HAP-1 (cell line): ENCODE data around the gene TRIM7.
"Not testable (repeated sequence)": the region's sequence is repeated elsewhere in the genome, so short reads cannot be mapped to it uniquely, and the experiment has no call there.

Experiments used
- DNase-seq, 2 experiments: peaks; one replicate each; pipeline ENCODE4 v3.0.0-alpha.2; 2016 to 2020; ENCODE audit warnings: low spot score in 2 of 2
- H3K27me3 ChIP-seq: fragments of 250-450 bp; sonication (Bioruptor Pico); 2 replicates; pipeline ENCODE4 v1.5.1; 2020; ENCODE audit warnings: low read depth, mild to moderate bottlenecking, moderate library complexity
- H3K36me3 ChIP-seq: fragments of 250-450 bp; sonication (Bioruptor Pico); replicated peaks from 2 replicates; pipeline ENCODE4 v1.5.1; 2020; ENCODE audit warnings: mild to moderate bottlenecking
- H3K4me1 ChIP-seq: fragments of 250-450 bp; sonication (Bioruptor Pico); 2 replicates; pipeline ENCODE4 v1.5.1; 2020; ENCODE audit warnings: mild to moderate bottlenecking
- H3K4me3 ChIP-seq: fragments of 250-450 bp; sonication (Bioruptor Pico); 2 replicates; pipeline ENCODE4 v1.5.1; 2020; ENCODE audit warnings: mild to moderate bottlenecking, moderate library complexity
- H3K9me3 ChIP-seq: fragments of 250-450 bp; sonication (Bioruptor Pico); 2 replicates; pipeline ENCODE4 v1.5.1; 2020; ENCODE audit warnings: mild to moderate bottlenecking, moderate library complexity
- in situ Hi-C: fragments of 300-500 bp; cut with MboI; formaldehyde crosslinking; loops from 3 replicates; pipeline ENCODE4 v1.14.3; 2020; ENCODE audit warnings: low sequenced_read_pairs, inconsistent platforms, mixed read lengths

Gene TRIM7

DNA sequence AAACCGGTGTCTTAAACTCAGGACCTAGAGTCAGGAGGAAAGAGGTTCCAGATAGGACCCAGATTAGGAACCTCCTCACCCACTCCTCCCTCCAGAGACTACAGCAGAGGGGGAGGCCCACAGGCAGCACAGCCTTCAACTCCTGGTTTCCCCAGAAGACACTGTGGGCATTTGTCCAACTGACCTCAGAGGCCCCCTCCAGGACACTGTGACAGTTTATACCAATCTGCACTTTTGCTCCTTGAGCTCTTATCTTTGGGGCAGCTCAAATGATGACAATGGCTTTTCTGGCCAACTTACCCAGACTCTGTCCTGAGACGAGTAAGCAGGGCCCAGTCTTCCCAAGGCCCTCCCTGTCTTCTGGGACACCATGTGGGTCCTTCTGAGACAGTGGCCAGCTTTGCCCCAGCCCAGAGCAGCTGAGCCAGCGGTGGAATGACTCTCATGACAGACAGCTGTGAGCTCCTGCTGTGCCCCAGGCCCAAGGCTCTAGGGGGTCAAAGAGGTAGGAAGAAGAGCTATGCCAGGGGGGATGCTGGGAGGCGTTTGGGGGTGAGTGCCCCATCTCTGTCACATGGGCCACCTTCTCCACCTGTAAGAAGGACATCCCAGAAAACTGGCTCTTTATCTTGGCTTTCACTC lies 43.3 kb downstream of the TRIM7 start:
- DNase-seq = no peak
- Histone ChIP-seq H3K27me3 (peaks cover 6% of the 10 kb centered on the region; the same call in 1 of the 2 replicates), H3K9me3 (no peaks in the 10 kb centered on the region), H3K4me3 (no peak overlapping the region), H3K36me3 (no peaks in the 10 kb centered on the region), H3K4me1 (peaks cover 9% of the 10 kb centered on the region)
- in situ Hi-C loops = no loop called here

GRCh38 chr5:181160755-181161533 lies 44.1 kb downstream of the TRIM7 start:
- in situ Hi-C loops, H3K36me3 ChIP-seq, H3K4me3 ChIP-seq, H3K9me3 ChIP-seq, H3K4me1 ChIP-seq: not testable (repeated sequence)
- peaks cover 11% of the 10 kb centered on the region; the same call in 1 of the 2 replicates for H3K27me3 ChIP-seq
- DNase-seq = peak; percentile 14 to 80

DNA sequence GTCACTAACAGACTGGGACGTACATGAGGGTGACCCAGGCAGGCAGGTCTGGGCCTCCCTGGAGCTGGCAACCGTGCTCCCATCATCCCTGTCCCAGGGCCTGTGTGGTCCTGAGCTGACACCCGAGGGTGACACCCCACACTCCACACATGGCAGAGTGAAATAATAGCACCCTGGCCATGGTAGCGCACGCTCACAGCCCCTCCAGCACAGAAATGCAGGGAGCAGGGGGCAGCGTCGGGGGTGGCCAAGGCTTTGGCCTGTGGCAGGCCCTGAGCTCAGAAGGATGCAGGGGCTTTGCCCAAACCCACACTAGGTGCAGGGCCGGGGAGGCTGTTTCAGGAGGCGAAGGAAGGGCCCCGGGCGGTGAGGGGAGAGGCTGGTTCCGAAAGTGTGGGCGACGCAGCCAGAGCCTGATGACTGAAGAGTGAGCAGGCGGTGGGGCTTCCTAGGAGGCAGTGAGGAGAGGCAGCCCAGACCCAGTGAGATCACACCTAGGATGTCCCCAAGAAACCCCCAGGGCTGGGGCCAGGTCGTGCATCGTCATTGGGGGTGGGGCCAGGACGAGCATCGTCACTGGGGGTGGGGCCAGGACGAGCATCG lies 44.7 kb downstream of the TRIM7 start:
- DNase-seq = peak; percentile 15 to 76
- Histone ChIP-seq H3K36me3 (no peaks in the 10 kb centered on the region), H3K9me3 (no peaks in the 10 kb centered on the region), H3K4me1 (peaks cover 9% of the 10 kb centered on the region), H3K4me3 (peak overlapping the region; percentile 16), H3K27me3 (peaks cover 11% of the 10 kb centered on the region; the same call in 1 of the 2 replicates)
- in situ Hi-C loops = no loop called here

- H3K4me3 ChIP-seq = no peak overlapping the region
- peak; percentile 68 to 96 for DNase-seq
- peaks cover 11% of the 10 kb centered on the region; the same call in 1 of the 2 replicates for H3K27me3 ChIP-seq
- no peaks in the 10 kb centered on the region for H3K36me3 ChIP-seq
- H3K4me1 ChIP-seq = peaks cover 9% of the 10 kb centered on the region
- in situ Hi-C loops = no loop called here
- no peaks in the 10 kb centered on the region for H3K9me3 ChIP-seq
Measured at GRCh38 chr5:181159286-181160151, 45.5 kb downstream of the TRIM7 start.

GRCh38 chr5:181158869-181159268 lies 46.1 kb downstream of the TRIM7 start:
- H3K4me3 ChIP-seq = no peak overlapping the region
- in situ Hi-C loops = no loop called here
- peaks cover 9% of the 10 kb centered on the region for H3K4me1 ChIP-seq

GRCh38 chr5:181156758-181157157 lies 48.2 kb downstream of the TRIM7 start:
- H3K27me3 ChIP-seq = peaks cover 11% of the 10 kb centered on the region; the same call in 1 of the 2 replicates
- DNase-seq = no peak

More at GRCh38 chr5:181158869-181159268, 46.1 kb downstream of the TRIM7 start:
- H3K36me3 ChIP-seq = no peaks in the 10 kb centered on the region
- DNase-seq = no peak
- H3K9me3 ChIP-seq = no peaks in the 10 kb centered on the region
- H3K27me3 ChIP-seq = peaks cover 11% of the 10 kb centered on the region; the same call in 1 of the 2 replicates

GRCh38 chr5:181153814-181154213 lies 51.2 kb downstream of the TRIM7 start:
- no peaks in the 10 kb centered on the region for H3K4me1 ChIP-seq
- H3K4me3 ChIP-seq = no peak overlapping the region
- no peaks in the 10 kb centered on the region for H3K9me3 ChIP-seq
- in situ Hi-C loops = no loop called here
- no peak for DNase-seq
- no peaks in the 10 kb centered on the region for H3K36me3 ChIP-seq
- peaks cover 11% of the 10 kb centered on the region; the same call in 1 of the 2 replicates for H3K27me3 ChIP-seq

More at GRCh38 chr5:181156758-181157157, 48.2 kb downstream of the TRIM7 start:
- Histone ChIP-seq H3K4me1 (peaks cover 9% of the 10 kb centered on the region), H3K4me3 (no peak overlapping the region), H3K36me3 (no peaks in the 10 kb centered on the region), H3K9me3 (no peaks in the 10 kb centered on the region)
- in situ Hi-C loops = no loop called here

DNA sequence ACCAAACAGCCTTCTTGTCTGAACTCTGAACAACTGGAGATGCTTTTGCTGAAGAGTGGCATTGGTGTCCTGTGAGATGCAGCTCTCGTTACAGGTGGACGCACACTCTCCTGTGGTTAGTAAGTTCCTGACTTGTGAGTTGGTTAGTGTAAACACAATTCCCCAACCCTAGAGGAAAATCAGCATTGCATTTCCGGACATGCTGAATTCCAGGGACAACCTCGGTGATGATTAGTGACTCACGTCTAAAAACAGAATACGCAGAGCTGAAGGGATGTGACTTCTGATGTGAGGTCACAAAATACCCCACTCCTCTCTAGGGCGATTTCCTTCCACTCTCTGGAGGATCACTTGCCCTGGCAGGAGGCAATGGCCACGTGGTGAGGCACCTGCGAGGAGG lies 52.6 kb downstream of the TRIM7 start:
- Histone ChIP-seq H3K27me3 (peaks cover 11% of the 10 kb centered on the region; the same call in 1 of the 2 replicates), H3K4me1 (no peaks in the 10 kb centered on the region), H3K36me3 (no peaks in the 10 kb centered on the region), H3K4me3 (no peak overlapping the region), H3K9me3 (no peaks in the 10 kb centered on the region)
- DNase-seq = no peak
- in situ Hi-C loops = no loop called here

GRCh38 chr5:181151146-181151545 lies 53.9 kb downstream of the TRIM7 start:
- no peaks in the 10 kb centered on the region for H3K4me1 ChIP-seq

DNA sequence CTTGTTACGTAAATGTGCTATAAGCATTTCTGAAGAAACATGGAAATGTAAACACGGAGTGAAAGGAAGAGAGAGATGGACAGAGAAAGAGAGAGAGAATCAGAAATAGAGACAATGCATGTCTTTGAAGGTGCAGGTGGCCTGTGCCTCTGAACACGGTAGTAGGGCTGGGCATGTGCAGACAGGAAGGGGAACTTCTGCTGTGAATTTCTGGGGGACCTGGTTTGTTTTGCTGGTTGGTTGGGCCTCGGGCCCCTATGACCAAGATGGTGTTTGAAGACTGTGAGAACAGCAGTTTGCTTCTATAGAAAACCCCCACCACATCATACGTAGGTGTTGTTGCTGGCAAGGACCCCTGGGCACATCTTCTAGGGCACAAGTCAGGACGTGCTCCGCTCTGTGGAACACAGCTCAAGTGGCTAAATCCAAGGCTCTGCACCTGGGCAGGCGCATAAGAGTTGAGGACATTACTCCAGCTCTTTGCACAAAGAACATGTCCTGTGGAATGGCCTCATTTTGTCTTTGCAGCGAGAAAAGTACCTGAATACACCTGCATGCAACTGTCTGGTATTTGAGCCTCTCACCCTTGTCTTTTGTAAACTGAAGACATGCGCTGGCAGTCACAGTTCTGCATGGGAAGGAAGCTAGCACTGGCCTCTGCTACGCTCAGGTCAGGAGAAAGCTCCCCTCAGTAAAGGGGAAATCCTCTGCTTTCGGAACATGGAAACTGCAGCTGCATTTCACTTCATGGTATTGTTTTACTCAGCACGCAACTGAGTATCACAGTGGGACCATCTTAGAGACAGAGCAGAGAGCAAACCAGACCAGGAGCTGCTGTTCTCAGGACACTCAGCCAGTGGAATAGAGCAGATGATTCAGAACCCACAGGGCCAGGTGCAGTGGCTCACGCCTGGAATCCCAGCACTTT lies 54.9 kb downstream of the TRIM7 start:
- no peaks in the 10 kb centered on the region for H3K9me3 ChIP-seq
- no peak overlapping the region for H3K4me3 ChIP-seq
- in situ Hi-C loops = no loop called here
- no peaks in the 10 kb centered on the region for H3K4me1 ChIP-seq
- no peak for DNase-seq
- H3K27me3 ChIP-seq = peaks cover 9% of the 10 kb centered on the region
- H3K36me3 ChIP-seq = no peaks in the 10 kb centered on the region

More at GRCh38 chr5:181151146-181151545, 53.9 kb downstream of the TRIM7 start:
- no peaks in the 10 kb centered on the region for H3K9me3 ChIP-seq
- in situ Hi-C loops = no loop called here
- no peak for DNase-seq
- no peak overlapping the region for H3K4me3 ChIP-seq
- H3K36me3 ChIP-seq = no peaks in the 10 kb centered on the region
- peaks cover 6% of the 10 kb centered on the region; the same call in 1 of the 2 replicates for H3K27me3 ChIP-seq

DNA sequence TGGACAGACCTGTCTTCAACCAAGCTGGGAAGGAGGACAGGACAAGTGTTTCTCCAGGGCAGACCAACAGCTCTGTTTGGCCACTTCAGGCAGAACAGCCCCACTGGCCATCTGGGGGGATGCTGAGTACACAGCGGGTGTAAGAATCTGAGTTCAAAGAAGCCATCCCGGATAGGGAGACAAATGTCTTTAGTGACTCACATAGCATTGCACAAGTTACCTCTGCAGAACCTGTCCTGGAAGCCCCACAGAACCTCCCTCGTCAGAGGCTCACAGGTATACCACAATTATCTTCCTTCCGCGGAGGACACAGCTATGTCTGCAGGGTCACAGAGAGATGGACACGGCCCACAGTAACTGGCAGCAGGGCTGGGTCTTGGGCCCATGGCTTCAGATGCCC lies 55.6 kb downstream of the TRIM7 start:
- DNase-seq = no peak
- Histone ChIP-seq H3K36me3 (no peaks in the 10 kb centered on the region), H3K4me3 (no peak overlapping the region), H3K9me3 (no peaks in the 10 kb centered on the region), H3K27me3 (peaks cover 13% of the 10 kb centered on the region), H3K4me1 (no peaks in the 10 kb centered on the region)
- in situ Hi-C loops = no loop called here

DNA sequence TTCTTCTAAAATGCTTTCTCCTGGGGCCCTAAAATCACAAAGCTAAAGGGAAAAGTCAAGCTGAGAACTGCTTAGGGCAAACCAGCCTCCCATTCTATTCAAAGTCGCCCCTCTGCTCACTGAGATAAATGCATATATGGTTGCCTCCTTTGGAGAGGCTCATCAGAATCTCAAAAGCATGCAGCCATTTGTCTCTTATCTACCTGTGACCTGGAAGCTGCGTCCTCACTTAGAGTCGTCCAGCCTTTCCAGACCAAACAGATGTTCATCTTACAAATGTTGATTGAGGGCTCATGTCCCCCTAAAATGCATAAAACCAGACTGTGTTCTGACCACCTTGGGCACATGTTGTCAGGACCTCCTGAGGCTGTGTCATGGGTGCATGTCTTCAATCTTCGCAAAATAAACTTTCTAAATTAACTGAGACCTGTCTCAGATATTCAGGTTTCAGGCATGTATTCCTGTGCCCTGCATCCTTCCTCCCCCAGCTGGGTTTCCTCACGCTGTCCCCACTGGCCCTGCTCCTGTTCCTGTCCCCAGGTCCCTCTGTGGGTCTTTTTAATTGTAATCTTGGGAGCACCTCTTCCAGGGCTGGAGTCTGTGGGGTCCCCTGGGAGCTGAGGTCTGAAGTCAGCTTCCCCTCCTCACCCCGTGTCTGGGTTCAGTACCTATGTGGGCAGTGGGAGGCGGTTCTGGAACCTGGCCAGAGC lies 57.9 kb downstream of the TRIM7 start, which contains the start of gene OR2V2:
Gene OR2V2, plus strand, starts transcription at position 660 of the 710 bp plus-strand sequence. CDS start 7,357 bp downstream, outside the sequence.
- H3K4me3 ChIP-seq, in situ Hi-C loops, DNase-seq, H3K9me3 ChIP-seq, H3K36me3 ChIP-seq, H3K4me1 ChIP-seq: not testable (repeated sequence)
- peaks cover 18% of the 10 kb centered on the region for H3K27me3 ChIP-seq
